Neutrophil (primary cell): ENCODE results near the gene GOLGA6L22.
"Not testable (repeated sequence)": the region's sequence is repeated elsewhere in the genome, so short reads cannot be mapped to it uniquely, and the experiment has no call there.

Experiments
- H3K27ac ChIP-seq: fragments of 200-600 bp; sonication (generic); 2 replicates; pipeline ENCODE4 v1.5.1; 2016; ENCODE audit warnings: mild to moderate bottlenecking, moderate library complexity
- H3K27me3 ChIP-seq: fragments of 200-600 bp; sonication (generic); 2 replicates; pipeline ENCODE4 v1.6.0; 2016; ENCODE audit warnings: mild to moderate bottlenecking
- H3K36me3 ChIP-seq: fragments of 200-600 bp; sonication (generic); 2 replicates; pipeline ENCODE4 v1.5.1; 2017
- H3K4me1 ChIP-seq, 2 experiments: fragments of 200-600 bp in 1 of 2; sonication (generic) in 1 of 2; 1 replicate in 1 of 2; 2 replicates in 1 of 2; pipeline versions ENCODE4 v1.5.1 to v1.6.1; 2013 to 2016; ENCODE audit warnings: low read depth in 1 of 2, low read length in 1 of 2, mild to moderate bottlenecking in 1 of 2, moderate library complexity in 1 of 2; ENCODE audit not compliant: control insufficient read depth in 1 of 2, insufficient read depth in 1 of 2
- H3K4me3 ChIP-seq, 2 experiments: fragments of 200-600 bp in 1 of 2; sonication (generic) in 1 of 2; 1 replicate in 1 of 2; 2 replicates in 1 of 2; pipeline ENCODE4 v1.5.1; 2013 to 2016; ENCODE audit warnings: low read depth in 1 of 2, low read length in 1 of 2, mild to moderate bottlenecking in 1 of 2, moderate library complexity in 1 of 2
- H3K9me3 ChIP-seq: fragments of 200-600 bp; sonication (generic); 2 replicates; pipeline ENCODE4 v1.5.1; 2016

Gene GOLGA6L22

DNA sequence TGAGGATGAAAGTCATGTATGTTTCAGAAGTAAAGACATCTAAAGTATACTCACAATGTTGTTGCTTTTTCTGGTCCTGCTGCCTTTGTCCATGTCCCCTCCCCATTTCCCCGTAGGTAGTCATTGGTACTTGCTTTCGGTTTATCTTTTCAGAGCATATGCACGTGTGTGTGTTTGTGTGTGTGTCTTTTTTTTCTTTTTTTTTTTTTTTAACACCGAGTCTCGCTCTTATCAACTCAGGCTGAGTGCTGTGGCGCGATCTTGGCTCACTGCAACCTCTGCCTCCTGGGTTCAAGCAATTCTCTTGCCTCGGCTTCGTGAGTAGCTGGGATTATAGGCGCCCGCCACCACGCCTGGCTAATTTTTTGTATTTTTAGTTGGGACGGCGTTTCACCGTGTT is 57.4 kb downstream of the GOLGA6L22 start:
- H3K27me3 ChIP-seq, H3K9me3 ChIP-seq, H3K4me3 ChIP-seq, H3K36me3 ChIP-seq, H3K27ac ChIP-seq, H3K4me1 ChIP-seq: not testable (repeated sequence)
